Dendritic cell treated with granulocyte-macrophage colony-stimulating factor and Interleukin-4, amounts not matched to agents 40 ng/mL and 50 ng/mL, for 4 days (primary cell): ENCODE data around the gene GPC1.

Source experiments
- H3K27ac Mint-ChIP-seq: one replicate; pipeline ENCODE4 v1.8.0; 2022; ENCODE audit warnings: mild to moderate bottlenecking, mixed read lengths
- H3K27me3 Mint-ChIP-seq: one replicate; pipeline ENCODE4 v1.8.0; 2022; ENCODE audit warnings: mild to moderate bottlenecking, mixed read lengths
- H3K36me3 Mint-ChIP-seq: one replicate; pipeline ENCODE4 v1.8.0; 2022; ENCODE audit warnings: low read depth, mixed read lengths
- H3K4me1 Mint-ChIP-seq: one replicate; pipeline ENCODE4 v1.8.0; 2022; ENCODE audit warnings: low read depth, mixed read lengths
- H3K4me3 Mint-ChIP-seq: one replicate; pipeline ENCODE4 v1.8.0; 2022; ENCODE audit warnings: mild to moderate bottlenecking, moderate library complexity, mixed read lengths
- H3K9me3 Mint-ChIP-seq: one replicate; pipeline ENCODE4 v1.8.0; 2022; ENCODE audit warnings: mixed read lengths
- intact Hi-C: fragments of 100-400 bp; cut with micrococcal nuclease; formaldehyde crosslinking; loops from one replicate; pipeline ENCODE4 v1.15.0; 2022

GPC1 gene

GRCh38 chr2:240416821-240417220 lies 18.6 kb upstream of the GPC1 start:
- H3K36me3 Mint-ChIP-seq: no peaks in the 10 kb centered on the region
- H3K4me3 Mint-ChIP-seq: no peak overlapping the region
- intact Hi-C loops: no loop called here
- H3K27me3 Mint-ChIP-seq: peaks cover 4% of the 10 kb centered on the region
- no peaks in the 10 kb centered on the region for H3K4me1 Mint-ChIP-seq
- peaks cover 39% of the 10 kb centered on the region for H3K9me3 Mint-ChIP-seq
- no peak overlapping the region for H3K27ac Mint-ChIP-seq

- H3K36me3 Mint-ChIP-seq: no peaks in the 10 kb centered on the region
Measured at GRCh38 chr2:240418311-240418710, 17.2 kb upstream of the GPC1 start.

GRCh38 chr2:240419271-240419670 lies 16.2 kb upstream of the GPC1 start:
- intact Hi-C loops: no loop called here
- Mint-ChIP-seq H3K27ac (no peak overlapping the region), H3K4me3 (no peak overlapping the region)

More at GRCh38 chr2:240418311-240418710, 17.2 kb upstream of the GPC1 start:
- peaks cover 40% of the 10 kb centered on the region for H3K9me3 Mint-ChIP-seq
- H3K27ac Mint-ChIP-seq: no peak overlapping the region
- H3K27me3 Mint-ChIP-seq: peaks cover 4% of the 10 kb centered on the region
- intact Hi-C loops: no loop called here
- H3K4me1 Mint-ChIP-seq: no peaks in the 10 kb centered on the region
- H3K4me3 Mint-ChIP-seq: no peak overlapping the region

GRCh38 chr2:240419723-240420122 lies 15.7 kb upstream of the GPC1 start:
- intact Hi-C loops: no loop called here
- H3K9me3 Mint-ChIP-seq: peaks cover 42% of the 10 kb centered on the region
- peaks cover 3% of the 10 kb centered on the region for H3K27me3 Mint-ChIP-seq
- no peak overlapping the region for H3K27ac Mint-ChIP-seq
- H3K4me3 Mint-ChIP-seq: no peak overlapping the region
- H3K36me3 Mint-ChIP-seq: no peaks in the 10 kb centered on the region
- H3K4me1 Mint-ChIP-seq: no peaks in the 10 kb centered on the region

More at GRCh38 chr2:240419271-240419670, 16.2 kb upstream of the GPC1 start:
- Mint-ChIP-seq H3K36me3 (no peaks in the 10 kb centered on the region), H3K9me3 (peaks cover 40% of the 10 kb centered on the region), H3K4me1 (no peaks in the 10 kb centered on the region), H3K27me3 (peaks cover 4% of the 10 kb centered on the region)

- Mint-ChIP-seq H3K4me1 (no peaks in the 10 kb centered on the region), H3K9me3 (peaks cover 48% of the 10 kb centered on the region), H3K27me3 (peaks cover 3% of the 10 kb centered on the region), H3K27ac (no peak overlapping the region), H3K4me3 (no peak overlapping the region), H3K36me3 (no peaks in the 10 kb centered on the region)
- intact Hi-C loops: no loop called here
Measured at GRCh38 chr2:240420206-240421104, 15.0 kb upstream of the GPC1 start.

GRCh38 chr2:240421381-240421780 lies 14.1 kb upstream of the GPC1 start:
- Mint-ChIP-seq H3K27me3 (peaks cover 5% of the 10 kb centered on the region), H3K9me3 (peaks cover 56% of the 10 kb centered on the region), H3K4me3 (no peak overlapping the region), H3K36me3 (no peaks in the 10 kb centered on the region), H3K4me1 (no peaks in the 10 kb centered on the region), H3K27ac (no peak overlapping the region)
- intact Hi-C loops: no loop called here

- no peaks in the 10 kb centered on the region for H3K4me1 Mint-ChIP-seq
- H3K36me3 Mint-ChIP-seq: no peaks in the 10 kb centered on the region
- H3K27ac Mint-ChIP-seq: no peak overlapping the region
- peaks cover 56% of the 10 kb centered on the region for H3K9me3 Mint-ChIP-seq
- peaks cover 7% of the 10 kb centered on the region for H3K27me3 Mint-ChIP-seq
- intact Hi-C loops: no loop called here
- no peak overlapping the region for H3K4me3 Mint-ChIP-seq
Measured at GRCh38 chr2:240422658-240423329, 12.7 kb upstream of the GPC1 start.

GRCh38 chr2:240423788-240424191 lies 11.7 kb upstream of the GPC1 start:
- no peaks in the 10 kb centered on the region for H3K36me3 Mint-ChIP-seq
- no peak overlapping the region for H3K4me3 Mint-ChIP-seq
- H3K27ac Mint-ChIP-seq: no peak overlapping the region
- peaks cover 6% of the 10 kb centered on the region for H3K27me3 Mint-ChIP-seq
- H3K4me1 Mint-ChIP-seq: no peaks in the 10 kb centered on the region
- intact Hi-C loops: no loop called here
- peaks cover 48% of the 10 kb centered on the region for H3K9me3 Mint-ChIP-seq

GRCh38 chr2:240424341-240425235 lies 10.9 kb upstream of the GPC1 start:
- no peaks in the 10 kb centered on the region for H3K36me3 Mint-ChIP-seq

GRCh38 chr2:240425236-240425615 lies 10.2 kb upstream of the GPC1 start:
- Mint-ChIP-seq H3K27me3 (peaks cover 6% of the 10 kb centered on the region), H3K27ac (no peak overlapping the region), H3K4me1 (no peaks in the 10 kb centered on the region), H3K9me3 (peaks cover 33% of the 10 kb centered on the region), H3K36me3 (no peaks in the 10 kb centered on the region), H3K4me3 (no peak overlapping the region)
- intact Hi-C loops: no loop called here

More at GRCh38 chr2:240424341-240425235, 10.9 kb upstream of the GPC1 start:
- no peaks in the 10 kb centered on the region for H3K4me1 Mint-ChIP-seq
- H3K27me3 Mint-ChIP-seq: peaks cover 6% of the 10 kb centered on the region
- H3K4me3 Mint-ChIP-seq: no peak overlapping the region
- intact Hi-C loops: no loop called here
- peaks cover 40% of the 10 kb centered on the region for H3K9me3 Mint-ChIP-seq
- no peak overlapping the region for H3K27ac Mint-ChIP-seq

- H3K27ac Mint-ChIP-seq: no peak overlapping the region
Measured at GRCh38 chr2:240425697-240426096, 9.8 kb upstream of the GPC1 start.

GRCh38 chr2:240426845-240427721 lies 8.4 kb upstream of the GPC1 start:
- peaks cover 11% of the 10 kb centered on the region for H3K27me3 Mint-ChIP-seq
- H3K9me3 Mint-ChIP-seq: peaks cover 17% of the 10 kb centered on the region
- H3K27ac Mint-ChIP-seq: no peak overlapping the region
- H3K4me3 Mint-ChIP-seq: no peak overlapping the region
- intact Hi-C loops: no loop called here
- no peaks in the 10 kb centered on the region for H3K4me1 Mint-ChIP-seq
- H3K36me3 Mint-ChIP-seq: no peaks in the 10 kb centered on the region

More at GRCh38 chr2:240425697-240426096, 9.8 kb upstream of the GPC1 start:
- Mint-ChIP-seq H3K36me3 (no peaks in the 10 kb centered on the region), H3K27me3 (peaks cover 6% of the 10 kb centered on the region), H3K4me1 (no peaks in the 10 kb centered on the region), H3K4me3 (no peak overlapping the region), H3K9me3 (peaks cover 29% of the 10 kb centered on the region)
- intact Hi-C loops: no loop called here

GRCh38 chr2:240427729-240428128 lies 7.7 kb upstream of the GPC1 start:
- peaks cover 17% of the 10 kb centered on the region for H3K27me3 Mint-ChIP-seq
- peaks cover 17% of the 10 kb centered on the region for H3K9me3 Mint-ChIP-seq
- intact Hi-C loops: no loop called here
- H3K36me3 Mint-ChIP-seq: no peaks in the 10 kb centered on the region
- no peak overlapping the region for H3K27ac Mint-ChIP-seq
- no peak overlapping the region for H3K4me3 Mint-ChIP-seq
- H3K4me1 Mint-ChIP-seq: no peaks in the 10 kb centered on the region
